RPMI8226 (cell line): ENCODE measurements around the gene ANK3.

Experiments used
- DNase-seq: peaks from one replicate; pipeline ENCODE4 v3.0.0-alpha.2; 2015

ANK3 gene

GRCh38 chr10:60134548-60134947, 255.1 kb downstream of the ANK3 start:
- DNase-seq, result no peak

GRCh38 chr10:60130130-60130579, 259.5 kb downstream of the ANK3 start:
- peak; percentile 61 for DNase-seq

GRCh38 chr10:60125895-60126294, 263.8 kb downstream of the ANK3 start:
- DNase-seq, result no peak

GRCh38 chr10:60124536-60124935, 265.1 kb downstream of the ANK3 start:
- DNase-seq, result no peak

- no peak for DNase-seq
These were observed 266.0 kb downstream of the ANK3 start for GRCh38 chr10:60123668-60124067.

GRCh38 chr10:60123172-60123571, 266.5 kb downstream of the ANK3 start:
- no peak for DNase-seq

- no peak for DNase-seq
These were observed 267.5 kb downstream of the ANK3 start for GRCh38 chr10:60122190-60122589.

- peak; percentile 54 for DNase-seq
These were observed 274.7 kb downstream of the ANK3 start for GRCh38 chr10:60114765-60115586.

GRCh38 chr10:60110739-60111138, 278.9 kb downstream of the ANK3 start:
- DNase-seq, result no peak

GRCh38 chr10:60107308-60107976, 282.2 kb downstream of the ANK3 start:
- no peak for DNase-seq

- DNase-seq, result no peak
These were observed 284.4 kb downstream of the ANK3 start for GRCh38 chr10:60105295-60105695.

GRCh38 chr10:60101821-60102220, 287.9 kb downstream of the ANK3 start:
- no peak for DNase-seq

GRCh38 chr10:60099998-60100747, 289.5 kb downstream of the ANK3 start:
- DNase-seq, result peak; percentile 44

- peak; percentile 21 for DNase-seq
These were observed 290.7 kb downstream of the ANK3 start for GRCh38 chr10:60098677-60099601.

GRCh38 chr10:60096761-60097513, 292.7 kb downstream of the ANK3 start:
- DNase-seq, result no peak

- no peak for DNase-seq
These were observed 296.4 kb downstream of the ANK3 start for GRCh38 chr10:60093317-60093716.

- DNase-seq, result peak; percentile 7
These were observed 302.8 kb downstream of the ANK3 start for GRCh38 chr10:60086862-60087261.

GRCh38 chr10:60086421-60086820, 303.3 kb downstream of the ANK3 start:
- DNase-seq, result no peak

- no peak for DNase-seq
These were observed 306.8 kb downstream of the ANK3 start for GRCh38 chr10:60082744-60083344.

- no peak for DNase-seq
These were observed 307.3 kb downstream of the ANK3 start for GRCh38 chr10:60082341-60082740.
